ENCODE results near the gene ADARB2.

The ADARB2 gene

DNA sequence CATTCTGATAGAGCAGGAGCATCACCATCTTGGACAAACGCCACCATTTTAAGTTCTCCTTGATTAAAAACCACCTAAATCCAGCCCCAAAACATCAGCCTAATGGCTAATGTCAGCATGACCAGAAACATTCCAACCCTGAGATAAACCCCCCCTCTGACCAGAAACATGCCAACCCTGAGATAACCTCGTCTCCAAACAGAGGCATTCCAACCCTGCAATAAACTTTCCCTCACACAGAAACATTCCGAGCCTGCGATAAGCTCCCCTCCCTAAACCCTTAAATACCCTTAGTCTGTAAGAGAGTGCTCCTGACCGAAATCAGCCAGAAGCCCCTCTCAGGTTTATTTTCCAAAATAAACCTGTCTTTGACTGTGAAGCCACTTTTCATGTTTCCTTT lies 76.5 kb downstream of the ADARB2 start:
- no peak for DNase-seq

DNA sequence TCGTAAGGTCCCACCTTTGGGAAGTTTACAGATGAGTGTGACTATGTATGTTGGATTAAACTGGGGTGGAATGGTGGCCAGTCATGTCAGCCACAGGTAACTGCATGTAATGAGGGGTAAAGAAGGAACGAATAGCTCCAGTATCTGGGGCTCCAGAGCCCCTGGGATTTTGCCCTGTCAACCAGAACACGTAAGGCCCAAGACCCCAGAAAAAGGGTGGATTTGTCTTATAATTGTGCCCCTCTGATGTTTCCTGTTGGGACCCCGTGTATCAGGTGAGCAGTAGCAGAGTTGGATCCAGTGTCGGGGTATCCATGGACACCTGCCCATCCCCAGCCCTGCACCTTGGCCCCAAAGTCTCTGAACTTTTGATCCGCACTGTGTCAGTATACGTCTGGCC lies 76.9 kb downstream of the ADARB2 start:
- no peak for DNase-seq

DNA sequence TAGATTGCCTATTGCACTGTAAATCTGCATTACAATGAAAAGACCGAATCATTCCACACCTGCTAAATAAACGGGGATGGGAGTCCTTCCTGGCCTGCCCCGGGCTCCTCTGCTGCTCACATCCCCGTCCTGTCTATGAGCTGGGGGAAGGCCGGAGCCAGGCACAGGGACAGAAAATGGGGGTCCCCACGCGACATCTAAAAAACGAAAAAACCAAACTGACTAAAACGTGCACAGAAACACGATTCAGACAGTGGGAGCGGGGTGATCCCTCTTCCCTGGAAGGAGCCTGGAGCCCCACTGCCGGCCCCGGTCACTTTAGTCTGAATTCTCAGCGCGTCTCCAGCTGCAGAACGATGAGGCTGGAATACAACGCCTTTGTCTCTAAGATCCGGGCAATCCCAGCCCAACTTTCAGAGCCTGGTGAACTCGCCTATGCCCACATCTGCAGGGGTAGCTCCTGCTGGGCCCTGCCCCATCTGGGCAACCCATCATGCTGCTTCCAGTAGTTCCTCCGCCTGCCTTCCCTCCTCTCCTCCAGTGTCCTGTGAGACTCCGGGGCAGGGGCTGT lies 78.0 kb downstream of the ADARB2 start:
- no peak for DNase-seq

DNA sequence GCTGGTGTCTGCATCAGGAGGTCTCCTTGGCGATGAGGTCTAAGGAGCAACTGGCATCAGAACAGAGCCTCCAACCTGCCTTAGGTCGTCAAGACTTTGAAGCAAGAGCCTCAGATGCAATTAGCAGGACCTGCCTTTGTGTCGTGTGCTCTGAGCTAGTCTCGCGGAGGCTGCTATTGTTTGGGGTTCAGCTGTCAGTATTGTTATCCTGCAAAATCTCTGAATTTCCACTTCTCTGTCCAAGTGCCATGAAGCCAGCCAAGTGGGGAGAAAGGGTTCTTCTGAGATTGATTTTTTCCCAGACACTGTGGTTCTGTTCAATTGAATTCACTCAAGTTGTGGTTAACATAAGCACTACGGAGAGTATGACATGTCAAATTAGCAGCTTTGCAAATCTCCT lies 78.7 kb downstream of the ADARB2 start:
- DNase-seq: no peak

DNA sequence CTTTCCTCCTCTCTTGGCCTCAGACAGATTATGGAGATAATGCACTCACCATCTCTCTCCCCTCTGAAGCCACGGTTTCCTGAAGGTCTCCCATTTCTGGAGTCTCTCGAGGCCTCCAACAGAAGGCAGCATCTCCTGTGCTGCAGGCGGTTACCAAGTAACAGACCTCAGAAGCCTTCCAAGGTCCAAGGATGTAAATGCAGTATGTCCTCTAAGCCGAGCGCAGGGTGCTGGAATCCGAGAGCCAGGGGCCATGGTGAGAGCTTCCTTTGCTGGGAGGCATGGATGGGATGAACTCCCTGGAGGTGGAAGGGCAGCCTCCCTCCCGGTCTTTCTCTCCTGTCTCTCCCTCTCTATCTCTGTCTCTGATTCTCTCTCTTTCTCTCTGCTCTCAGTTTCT lies 79.8 kb downstream of the ADARB2 start:
- DNase-seq: no peak

DNA sequence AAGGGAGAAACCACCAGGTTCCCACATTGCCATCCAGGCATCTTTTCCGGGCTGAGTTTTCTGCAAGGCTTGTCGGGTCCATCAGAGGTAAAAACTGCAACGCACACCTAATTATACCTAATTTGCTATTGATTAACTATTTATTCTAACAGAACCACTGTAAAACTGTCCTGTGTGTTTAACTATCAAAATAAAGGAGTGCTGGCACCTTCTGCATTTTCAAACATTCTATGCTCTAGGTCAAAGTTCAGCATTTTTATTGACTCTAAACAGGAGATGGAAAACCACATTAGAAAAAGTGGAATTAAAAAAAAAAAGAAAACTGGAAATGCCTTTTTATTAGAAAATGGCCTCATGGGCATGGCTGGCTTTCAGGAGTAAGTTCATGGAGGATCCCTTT lies 82.0 kb downstream of the ADARB2 start:
- DNase-seq: no peak

DNA sequence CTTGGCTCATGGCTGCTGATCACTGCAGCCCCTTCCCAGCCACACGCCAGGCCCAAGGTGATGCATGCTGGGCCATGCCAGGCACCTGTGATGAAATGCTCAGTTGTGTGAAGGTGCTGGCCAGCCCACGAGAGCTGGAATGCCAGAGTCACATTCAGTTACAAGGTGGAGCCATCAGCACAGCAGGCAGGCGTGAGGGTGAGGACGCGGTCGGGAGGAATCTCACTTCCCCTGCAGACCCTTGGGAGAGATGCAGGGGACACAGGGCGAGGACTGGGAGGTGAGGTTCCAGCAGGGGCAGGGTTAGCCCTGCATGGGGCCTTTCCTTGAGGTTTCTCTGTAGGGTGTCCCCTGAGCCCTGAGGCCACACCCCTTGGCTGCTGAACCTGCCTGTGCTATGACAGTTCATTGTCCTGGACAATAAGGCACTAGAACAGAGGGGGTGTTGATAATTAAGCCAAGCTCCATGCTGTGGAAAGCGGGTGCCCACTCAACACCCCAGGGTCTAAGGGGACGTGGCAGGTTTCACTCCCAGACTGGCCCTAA lies 82.4 kb downstream of the ADARB2 start:
- no peak for DNase-seq

DNA sequence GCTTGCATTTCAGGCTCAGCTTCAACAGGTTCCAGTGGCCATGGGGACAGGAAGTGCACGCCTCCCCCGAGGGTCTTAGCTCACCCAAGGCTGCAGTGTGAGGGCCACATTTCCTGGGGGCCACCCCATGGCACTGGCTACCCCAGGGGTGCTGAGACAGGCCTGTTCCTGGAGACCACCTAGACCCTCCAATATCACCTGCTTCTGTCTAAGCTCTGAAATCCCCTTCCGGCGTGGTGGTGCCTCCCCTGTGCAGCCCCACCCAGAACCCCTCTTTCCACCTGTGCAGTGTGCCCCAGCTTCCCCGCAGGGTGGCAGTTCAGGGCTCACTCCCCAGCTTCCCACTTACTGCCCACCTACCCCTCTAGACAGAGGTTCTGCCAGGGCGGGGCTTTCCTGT lies 83.1 kb downstream of the ADARB2 start:
- DNase-seq: no peak

DNA sequence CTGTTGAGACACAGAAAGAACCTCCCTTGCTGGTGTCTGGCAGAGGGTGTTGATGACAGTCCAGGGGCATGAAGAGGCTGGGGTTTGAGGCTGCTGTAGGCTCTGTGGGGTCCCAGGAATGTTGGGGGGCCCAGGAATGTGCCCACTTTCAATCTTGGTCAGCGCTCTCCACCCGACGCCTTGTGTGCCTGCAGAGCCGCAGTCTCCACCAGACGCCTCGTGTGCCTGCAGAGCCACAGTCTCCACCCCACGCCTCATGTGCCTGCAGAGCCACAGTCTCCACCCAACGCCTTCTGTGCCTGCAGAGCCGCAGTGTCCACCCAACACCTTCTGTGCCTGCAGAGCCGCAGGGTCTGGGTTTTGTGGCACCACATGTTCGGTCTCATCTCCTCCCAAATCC lies 84.0 kb downstream of the ADARB2 start:
- no peak for DNase-seq

DNA sequence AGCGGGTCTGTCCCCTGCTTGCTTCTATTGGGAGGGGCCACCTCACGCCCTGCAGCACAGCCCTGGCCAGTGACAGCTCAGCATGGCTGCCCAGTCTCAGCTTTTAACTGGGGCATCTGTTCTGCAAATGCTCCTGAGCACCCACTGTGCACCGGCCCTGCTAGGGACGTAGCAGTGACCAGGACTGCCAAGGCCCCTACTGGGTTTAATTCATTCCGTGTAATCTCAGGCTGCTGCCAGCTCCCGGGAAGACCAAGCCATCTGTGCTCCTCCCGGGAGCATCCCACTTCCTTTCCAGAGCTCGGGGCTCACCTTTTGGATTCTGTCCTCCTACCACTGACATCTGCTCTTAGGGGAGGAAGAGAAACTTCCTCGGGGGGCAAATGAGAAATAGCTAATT lies 85.2 kb downstream of the ADARB2 start:
- DNase-seq: no peak

DNA sequence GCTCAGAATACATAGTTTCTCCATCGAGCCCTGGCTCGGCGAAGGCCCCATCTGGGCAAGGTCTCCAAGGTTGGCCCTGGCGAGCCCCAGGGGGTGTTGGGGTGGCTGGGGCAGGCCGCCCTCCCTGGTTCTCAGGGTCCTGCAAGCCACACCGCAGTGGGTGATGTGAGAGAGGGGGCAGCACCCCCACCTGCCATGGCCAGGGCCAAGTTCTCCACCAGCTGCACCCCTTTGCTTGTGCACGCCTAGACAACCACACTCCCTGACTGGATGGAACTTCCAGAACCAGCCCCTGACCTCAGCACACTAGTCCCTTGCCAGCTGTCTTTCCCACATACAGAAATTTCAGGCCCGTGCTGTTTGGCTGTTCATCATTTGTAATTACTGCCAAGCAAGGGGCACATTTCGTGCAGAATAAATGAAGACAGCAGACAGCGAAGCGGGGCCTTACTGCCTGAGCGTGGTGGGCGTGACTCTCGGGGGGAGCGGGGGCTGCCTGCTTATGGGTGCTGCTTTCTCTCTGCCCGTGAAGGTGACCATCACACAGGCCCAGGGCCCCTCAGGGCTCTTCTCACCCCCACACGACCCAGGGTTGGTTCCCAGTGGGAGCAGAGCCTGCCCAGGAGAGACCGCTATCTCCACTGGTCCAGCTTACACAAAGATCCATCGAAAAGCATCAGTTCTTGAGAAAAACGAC lies 85.9 kb downstream of the ADARB2 start:
- no peak for DNase-seq

DNA sequence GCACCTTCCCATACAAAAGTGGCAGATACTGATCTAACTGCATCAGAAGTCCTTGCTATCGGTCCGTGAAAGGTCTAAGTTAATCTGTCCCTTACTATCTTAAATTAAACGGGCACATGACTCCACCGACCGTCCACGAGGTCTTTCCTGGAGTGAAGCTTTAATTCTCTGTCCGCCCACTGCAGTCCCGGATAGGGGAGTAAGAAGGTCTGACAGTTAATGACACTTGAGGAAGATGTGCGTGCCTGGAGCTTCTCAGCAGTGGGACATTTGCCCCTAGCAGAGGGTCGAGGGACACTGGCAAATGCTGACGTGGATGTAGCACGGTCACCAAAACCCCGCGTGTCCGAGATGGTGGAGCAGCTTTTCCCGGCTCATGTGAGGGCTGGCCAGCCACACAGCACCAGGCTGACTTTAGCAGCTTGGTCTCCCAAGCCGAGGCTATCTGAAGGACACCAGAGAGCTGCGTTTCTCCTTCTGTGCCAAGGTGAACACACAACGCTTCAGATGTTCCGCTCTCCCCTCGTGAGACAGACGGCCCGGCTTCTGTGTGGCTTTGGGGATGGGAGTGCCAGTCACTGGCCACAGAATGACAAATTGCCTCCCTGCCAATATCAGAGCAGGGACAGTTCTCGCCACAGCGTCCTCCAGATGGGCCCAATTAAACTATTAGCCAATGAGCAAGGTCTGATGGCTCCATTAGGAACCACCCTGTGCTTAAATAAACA lies 86.6 kb downstream of the ADARB2 start:
- DNase-seq: no peak

DNA sequence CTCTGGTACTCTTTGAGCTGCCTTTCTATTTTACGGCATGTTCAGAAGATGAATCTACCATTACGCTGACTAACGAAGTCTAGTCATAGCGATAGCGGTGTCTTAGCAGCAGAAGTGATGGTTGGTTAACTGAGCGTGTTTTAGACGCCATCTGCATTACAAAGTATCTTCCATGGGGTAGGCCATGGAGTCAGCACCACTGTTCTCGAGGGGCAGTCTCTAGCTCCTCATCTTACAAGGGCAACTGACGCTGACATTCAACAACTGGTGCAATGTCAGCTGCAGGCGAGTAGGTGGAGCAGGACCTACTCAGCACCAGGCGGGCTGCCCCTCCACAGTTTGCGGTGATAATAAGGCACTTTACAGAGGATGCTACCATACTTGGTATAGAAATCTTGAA lies 88.7 kb downstream of the ADARB2 start:
- no peak for DNase-seq

DNA sequence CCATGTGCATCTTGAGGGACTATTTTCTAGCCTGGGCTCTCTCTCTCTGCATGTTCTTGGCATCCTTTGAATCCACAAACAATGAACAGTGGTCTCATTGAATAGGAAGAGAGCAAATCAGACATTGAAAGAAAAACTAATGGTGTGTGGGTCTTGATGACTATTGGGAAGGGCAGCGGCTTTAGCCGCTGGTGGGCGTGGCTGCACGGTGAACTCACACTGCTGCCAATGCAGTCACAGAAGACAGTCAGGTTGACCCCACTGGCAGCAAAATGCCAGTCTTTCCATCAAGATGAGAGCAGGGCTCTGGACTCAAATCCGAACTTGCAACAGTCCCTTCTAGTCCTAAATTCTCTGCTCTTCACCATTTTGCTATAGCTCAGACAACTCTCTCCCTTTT lies 91.0 kb downstream of the ADARB2 start:
- DNase-seq: no peak

DNA sequence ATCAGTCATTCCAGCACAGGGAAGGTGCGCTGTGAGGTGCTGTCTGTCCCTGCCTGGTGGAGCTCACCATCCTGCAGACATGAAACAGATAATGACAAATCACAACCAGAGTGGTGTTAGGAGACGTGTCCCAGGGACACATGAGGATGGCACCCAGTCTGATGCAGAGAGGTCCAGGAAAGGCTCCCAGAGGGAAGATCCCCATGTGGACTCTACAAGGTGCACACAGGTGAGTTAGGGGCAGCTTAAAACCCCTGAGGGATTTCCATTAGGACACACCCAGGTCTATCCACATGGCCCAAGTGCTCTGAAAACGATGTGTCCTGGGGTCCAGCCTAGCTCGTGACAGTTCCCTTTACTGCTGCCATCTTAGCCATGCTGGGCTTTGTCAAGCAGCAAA lies 91.4 kb downstream of the ADARB2 start:
- no peak for DNase-seq

DNA sequence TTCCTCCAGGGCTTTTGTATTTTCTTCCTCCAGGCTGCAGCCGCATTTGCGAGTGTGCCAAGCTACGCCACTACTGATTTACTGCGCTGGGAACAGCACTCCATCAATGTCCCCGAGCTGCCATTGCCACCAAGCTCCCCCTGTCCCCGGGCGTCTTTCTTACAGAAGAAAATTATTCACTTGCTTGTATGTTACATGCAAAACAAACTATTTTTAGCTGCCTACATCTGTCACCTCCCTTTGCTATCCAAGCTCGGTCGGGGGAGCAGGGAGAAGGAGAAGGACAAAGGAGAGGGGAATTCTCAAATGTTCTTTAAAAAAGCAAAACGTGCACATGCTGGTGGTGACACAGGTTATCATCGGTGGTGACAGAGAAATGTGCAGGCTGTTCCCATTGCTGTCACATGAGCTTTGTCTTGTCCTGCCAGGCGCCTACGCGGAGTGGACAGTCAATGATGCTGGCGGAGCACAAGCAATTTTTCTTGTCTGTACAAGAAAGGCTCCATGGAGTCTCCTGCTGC lies 93.1 kb downstream of the ADARB2 start:
- no peak for DNase-seq

DNA sequence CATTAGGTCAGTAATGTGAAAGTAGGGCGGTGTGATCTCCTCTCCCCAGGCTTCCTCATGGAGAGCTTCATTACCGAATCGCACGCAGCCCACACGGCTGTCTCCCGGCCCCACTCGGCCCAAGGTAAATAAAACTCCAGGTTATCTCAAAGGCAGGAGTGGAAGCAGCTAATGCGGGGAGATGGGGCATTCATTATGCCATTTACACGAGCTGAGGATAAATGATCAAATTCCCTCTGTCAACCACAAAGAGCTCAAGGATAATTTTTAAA lies 93.5 kb downstream of the ADARB2 start:
- no peak for DNase-seq

DNA sequence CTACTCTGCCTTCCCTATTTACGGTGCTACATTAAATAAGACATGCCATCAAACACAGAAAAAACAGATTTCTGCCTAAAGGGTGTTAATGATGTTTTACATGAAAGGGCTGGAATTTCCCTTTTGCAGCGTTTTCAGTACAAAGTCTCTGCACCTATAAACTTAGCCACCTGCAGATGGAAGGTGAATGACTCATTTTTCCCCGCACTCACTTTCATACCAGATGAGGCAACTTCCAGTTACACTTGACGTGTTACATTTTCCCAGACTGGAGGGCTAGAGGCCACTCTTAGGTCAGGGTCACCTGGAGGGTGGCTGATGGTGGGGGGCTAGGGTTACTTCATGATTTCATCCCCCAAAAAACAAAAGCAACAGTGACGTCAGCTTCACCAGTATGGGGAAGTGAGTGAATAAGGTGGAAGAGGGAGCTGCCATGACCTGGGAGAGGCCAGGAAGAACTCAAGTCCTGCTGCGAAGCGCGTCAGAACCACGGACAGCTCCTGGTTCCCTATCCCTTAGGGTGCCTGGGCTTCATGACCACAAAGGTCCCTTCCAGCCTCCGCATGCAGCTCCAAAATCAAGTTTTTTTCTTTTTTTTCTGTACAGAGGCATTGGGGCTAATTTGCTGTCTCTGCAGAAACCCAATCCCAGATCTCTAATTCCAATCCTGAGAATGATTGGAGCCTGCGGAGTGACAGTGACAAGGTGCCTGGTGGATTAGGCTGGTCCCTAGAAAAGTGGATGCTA lies 94.0 kb downstream of the ADARB2 start:
- no peak for DNase-seq

DNA sequence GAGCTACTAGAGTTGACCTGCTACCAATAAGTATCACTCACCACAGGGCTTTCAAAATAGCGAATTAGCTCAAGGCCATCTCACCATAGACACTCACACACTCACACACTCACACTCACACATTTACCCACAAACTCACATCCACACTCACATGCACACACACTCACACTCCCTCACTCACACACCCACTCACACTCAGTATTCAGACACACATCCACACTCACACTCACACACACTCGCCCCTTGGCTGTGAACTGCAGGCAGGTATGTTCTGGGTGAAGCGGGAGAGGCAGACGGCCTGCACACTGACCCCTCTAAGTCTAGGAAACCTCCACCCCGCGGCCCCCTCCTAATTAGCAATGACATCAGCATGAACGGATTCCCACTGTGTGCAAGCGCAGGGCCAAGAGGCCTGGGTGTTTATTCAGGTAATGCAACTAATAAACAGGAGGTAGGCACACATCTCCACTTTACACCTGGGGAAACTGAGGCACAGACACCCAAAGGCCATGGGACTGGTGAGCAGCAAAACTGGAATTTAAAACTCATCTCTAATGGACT lies 94.6 kb downstream of the ADARB2 start:
- DNase-seq: no peak

DNA sequence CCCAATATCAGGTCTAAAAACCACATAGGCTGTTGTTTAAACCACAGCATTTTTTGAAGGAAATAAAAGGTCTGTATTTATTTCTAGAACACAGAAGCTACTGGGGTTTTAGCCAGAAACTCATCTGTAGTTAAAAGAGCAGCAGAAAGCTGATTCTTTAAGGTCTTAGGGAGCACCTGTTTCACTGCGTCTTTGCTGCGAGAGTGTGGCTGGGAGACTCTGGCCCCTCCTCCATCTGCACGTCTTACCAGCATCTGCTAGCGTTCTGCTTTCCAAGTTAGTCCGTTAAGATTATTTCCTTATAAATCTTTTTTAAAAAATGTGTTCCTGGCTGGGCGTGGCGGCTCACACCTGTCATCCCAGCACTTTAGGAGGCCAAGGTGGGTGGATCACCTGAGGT lies 95.9 kb downstream of the ADARB2 start:
- DNase-seq: no peak

DNA sequence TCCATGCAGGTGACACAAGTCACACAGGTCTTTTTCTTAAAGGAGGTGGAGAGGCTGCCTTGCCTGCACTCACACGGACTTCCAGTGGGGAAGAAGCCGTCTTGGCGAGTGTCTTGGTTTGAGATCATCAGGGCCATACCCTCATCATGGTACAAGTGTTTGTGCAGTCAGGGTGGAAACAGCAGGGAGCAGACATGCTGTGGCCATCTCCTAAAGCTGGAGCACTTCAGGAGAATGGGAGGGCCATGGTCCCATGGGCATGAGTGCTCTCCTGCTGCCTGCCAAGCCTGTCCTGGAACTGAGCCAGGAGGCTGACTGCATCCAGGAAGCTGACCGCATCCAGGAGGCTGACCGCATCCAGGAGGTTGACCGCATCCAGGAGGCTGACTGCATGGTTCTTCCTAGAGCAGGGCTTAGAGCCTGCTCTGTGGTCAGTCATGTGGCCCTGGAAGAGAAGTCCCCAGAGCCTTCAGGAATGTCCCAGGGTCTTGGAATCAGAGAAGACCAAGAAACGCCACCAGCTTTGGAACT lies 98.4 kb downstream of the ADARB2 start:
- DNase-seq: no peak

DNA sequence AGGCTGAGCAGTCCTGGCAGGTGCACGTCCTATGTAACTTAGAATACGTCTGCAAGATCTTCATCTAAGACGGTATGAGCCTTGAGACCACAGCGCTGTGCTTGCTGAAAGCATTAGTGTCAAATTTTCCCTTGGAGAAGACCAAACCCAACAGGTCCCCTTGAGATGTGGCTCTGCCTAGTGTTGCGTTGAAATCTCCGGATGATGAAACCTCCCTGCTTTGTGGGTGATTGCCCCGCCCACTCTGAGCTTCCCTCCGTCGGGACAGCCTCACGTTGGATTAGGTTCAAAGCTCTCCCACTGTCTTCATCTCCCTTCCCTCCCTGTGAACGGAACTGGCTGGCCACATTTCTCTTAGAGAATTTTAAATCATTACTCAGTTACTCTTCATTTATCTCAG lies 102.0 kb downstream of the ADARB2 start:
- no peak for DNase-seq

DNA sequence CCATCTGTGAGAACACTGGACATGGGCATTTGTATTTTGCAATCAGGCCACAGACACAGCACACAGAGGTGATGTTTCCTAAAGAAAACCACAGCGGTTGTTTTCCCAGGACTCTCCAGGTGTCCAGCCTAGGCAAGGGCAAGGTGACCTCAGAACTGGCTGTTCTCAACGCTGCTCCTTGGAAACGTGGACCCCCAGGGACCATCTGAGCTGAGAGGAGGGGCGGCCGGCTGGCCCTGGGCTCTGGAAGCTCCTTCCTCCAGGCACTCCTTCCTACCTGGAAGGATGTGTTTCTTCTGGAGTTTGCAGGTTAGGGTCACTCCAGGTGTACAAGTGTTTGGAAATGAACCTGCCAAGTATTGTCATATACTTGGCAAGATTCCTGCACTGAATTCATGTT lies 103.1 kb downstream of the ADARB2 start:
- DNase-seq: no peak

Measured in GF-D8 (cell line).